ENCODE results near the gene LRRC17. TPM values are rescaled to one million over a fixed set of nuclear protein-coding genes. Genes with fewer than 3 reads are reported as not detected.

LRRC17 gene, protein sequence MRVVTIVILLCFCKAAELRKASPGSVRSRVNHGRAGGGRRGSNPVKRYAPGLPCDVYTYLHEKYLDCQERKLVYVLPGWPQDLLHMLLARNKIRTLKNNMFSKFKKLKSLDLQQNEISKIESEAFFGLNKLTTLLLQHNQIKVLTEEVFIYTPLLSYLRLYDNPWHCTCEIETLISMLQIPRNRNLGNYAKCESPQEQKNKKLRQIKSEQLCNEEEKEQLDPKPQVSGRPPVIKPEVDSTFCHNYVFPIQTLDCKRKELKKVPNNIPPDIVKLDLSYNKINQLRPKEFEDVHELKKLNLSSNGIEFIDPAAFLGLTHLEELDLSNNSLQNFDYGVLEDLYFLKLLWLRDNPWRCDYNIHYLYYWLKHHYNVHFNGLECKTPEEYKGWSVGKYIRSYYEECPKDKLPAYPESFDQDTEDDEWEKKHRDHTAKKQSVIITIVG
- 70.3 and 455 TPM in 2 replicates for total RNA-seq

GRCh38 chr7:102912742-102913141, at the start of gene LRRC17:
Gene LRRC17 (plus strand): TSS chr7:102913000. CDS start chr7:102933914, 20,914 bp downstream.

Other genes starting within 250 kb of the LRRC17 start
- 0.40 TPM in 1 of 2 replicates, not detected in the other for gene POLR2J2, start 241.3 kb upstream of the LRRC17 start, total RNA-seq
- gene FAM185A, start 164.0 kb upstream of the LRRC17 start, total RNA-seq, result 3.4 and 12.5 TPM in 2 replicates
- 0.16 and 0.39 TPM in 2 replicates for gene FBXL13, start 161.8 kb downstream of the LRRC17 start, total RNA-seq
- 22.8 and 23.7 TPM in 2 replicates for gene ARMC10, start 162.1 kb downstream of the LRRC17 start, total RNA-seq
- 3.2 and 5.2 TPM in 2 replicates for gene NAPEPLD, start 236.1 kb downstream of the LRRC17 start, total RNA-seq